HTR-8/SVneo (cell line): ENCODE measurements around the gene DMRTB1.

Source experiments
- DNase-seq: peaks from one replicate; pipeline ENCODE4 v3.0.0; 2011; ENCODE audit warnings: low spot score, mixed read lengths; ENCODE audit not compliant: insufficient read length
- FAIRE-seq: peaks from 2 replicates; lab custom pipeline; 2011; peaks lifted over from hg19 to GRCh38; lab: Jason Lieb, UNC

The DMRTB1 gene

DNA sequence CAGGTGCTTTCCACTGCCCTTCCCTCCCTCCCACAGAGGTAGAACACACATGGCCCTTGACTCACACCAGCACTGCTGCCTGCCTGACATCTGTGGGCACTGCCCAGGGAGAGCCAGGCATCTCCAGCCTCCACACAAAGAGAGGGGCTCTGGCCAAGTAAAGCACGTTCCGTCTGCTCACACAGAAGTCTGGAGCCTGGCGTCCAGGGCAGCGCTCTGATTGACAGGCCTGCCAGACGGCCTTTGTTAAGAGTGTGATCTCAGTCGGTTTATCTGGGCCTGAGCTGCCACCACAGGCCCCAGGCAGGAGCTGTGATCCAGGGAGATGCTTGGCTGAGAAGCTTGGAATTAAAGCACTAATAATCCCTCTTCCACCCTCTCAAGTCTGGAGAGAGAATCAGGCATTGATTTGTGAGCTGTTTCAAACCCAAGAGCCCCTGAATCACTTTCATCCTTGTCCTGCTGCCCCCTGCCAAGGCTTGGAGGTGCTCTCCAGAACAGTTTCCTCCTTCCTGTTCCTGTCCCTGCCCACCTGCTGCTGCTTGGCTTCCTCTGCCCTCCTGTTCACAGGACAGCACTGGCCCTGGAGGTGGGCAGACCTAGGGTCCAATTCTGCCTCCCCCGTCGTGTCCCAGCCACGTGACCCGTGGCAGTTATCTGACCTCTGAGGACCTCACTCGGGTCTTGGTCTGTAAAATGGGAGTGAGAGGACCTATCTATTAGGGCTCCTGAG lies 3.7 kb downstream of the DMRTB1 start:
- DNase-seq = no peak
- no peak for FAIRE-seq

DNA sequence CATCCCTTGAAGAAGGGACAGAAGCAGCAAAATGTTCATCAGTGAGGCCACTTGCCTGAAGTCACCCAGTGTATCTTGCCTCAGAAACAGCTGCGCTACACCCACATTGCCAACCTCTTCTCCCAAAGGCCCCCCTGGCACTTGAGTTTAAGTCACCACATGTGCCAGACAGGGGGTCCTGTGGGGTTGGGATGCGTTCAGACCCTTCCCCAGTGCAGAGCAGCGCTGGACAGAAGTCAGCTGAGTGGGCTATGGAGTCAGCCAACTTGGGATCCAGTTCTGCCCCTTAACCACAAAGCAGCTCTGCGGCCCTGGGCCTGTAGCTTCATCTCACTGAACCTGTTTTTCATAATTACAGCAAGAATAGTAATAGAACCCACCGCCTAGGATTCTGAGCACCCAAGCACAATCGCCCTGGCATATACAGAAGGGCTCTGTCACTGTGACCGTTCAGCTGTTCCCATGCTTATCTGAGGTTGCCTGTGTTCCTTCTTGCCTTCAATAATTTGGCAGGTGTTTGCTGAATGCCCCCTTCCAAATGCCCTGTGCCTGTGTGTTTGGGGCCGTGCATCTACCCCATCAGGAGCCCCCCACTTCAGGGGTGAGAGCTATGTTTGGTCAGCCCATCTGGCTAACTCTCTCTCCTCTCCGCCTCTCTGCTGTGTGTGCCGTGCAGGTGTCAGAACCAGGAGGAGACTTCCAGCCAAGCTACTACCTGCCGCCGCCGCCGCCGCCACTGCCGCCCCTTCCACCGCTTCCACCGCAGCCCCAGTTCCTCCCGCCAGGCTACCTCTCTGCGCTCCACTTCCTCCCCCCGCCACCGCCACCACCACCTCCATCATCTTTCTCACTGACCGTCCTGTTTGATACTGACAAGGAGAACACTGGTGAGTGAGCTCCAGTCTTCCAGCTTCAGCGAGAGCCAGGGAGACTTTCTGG lies 5.0 kb downstream of the DMRTB1 start:
- FAIRE-seq = no peak
- DNase-seq = no peak

DNA sequence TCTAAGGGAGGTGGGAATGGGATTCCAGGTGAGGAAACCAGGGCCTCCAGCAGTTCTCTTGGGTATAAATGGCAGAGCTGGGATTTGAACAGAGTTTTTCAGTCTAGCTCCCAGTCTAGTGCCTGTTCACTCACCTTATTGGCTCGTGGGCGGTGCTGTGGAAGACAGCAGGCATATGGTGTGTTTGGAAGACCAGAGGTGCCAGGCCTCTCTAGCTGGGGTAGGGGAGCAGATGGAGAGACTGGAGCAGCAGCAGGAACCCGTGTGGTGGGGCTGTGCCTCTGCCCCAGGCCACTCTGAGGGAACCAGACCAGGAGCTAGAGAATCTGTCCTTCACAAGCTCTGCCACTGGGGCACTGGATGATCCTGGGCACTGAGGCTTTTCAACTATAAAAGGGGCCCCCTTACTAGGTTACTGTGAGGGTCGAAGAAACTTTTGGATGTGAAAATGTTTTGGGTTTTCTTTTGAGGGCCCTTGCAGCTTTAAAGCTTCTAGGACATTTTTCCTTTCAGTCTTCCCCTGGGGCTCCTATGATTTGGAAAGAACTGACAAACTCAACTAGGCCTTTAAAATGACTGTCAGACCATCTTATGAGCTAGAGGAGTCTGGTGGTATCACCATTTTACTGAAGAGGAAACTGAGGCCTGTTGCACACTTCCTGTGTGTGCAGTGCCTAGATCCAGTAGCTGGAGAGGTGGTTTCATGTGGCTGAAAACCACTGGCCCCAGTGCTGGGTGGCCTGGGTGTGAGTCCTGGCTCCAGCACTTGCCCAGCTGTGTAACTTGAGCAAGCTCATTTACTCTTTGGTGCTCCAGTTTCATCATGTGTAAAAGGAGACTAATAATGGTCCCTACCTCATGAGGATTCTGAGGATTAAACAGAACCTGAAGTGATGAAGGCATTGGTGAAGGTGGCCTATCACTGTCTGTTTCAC lies 6.1 kb downstream of the DMRTB1 start:
- DNase-seq (no peak), FAIRE-seq (no peak)

DNA sequence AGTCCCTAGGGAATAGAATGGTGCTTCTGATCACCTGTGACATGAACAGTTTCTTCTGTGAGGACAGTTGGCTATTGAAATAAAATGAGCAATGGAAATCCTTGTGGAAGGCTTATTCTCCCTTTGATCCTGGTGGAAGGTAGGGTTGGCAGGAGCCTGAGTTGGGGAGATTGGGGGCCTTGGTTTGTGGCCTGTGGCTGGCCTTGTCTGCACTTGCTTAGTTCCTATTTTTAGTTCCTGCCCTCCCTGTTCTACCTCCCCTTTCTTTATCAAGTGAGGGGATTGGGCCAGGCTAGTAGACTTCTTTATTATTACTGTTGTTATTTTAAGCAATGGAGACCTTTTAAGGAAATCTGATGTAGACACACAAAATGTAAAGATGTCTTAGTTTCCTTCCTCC lies 8.2 kb downstream of the DMRTB1 start:
- no peak for DNase-seq
- FAIRE-seq = no peak

DNA sequence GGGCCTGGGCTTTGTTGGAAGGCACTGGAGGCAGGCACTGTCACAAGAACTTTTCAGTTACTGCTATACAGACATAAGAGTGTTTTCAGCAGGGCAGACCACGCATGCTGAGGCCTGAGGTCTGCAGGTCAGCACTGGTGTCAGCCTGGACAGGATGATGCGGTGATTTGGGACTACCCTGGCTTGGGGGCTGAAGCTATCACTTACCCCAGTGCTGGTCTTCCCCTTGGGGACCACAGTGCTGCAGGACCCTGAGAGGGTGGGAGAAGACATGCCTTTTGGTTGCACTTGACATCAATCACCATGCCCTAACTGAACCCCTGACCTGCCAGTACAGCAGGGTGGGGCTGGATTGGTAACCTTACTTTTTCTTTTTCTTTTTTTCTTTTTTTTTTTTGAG lies 9.2 kb downstream of the DMRTB1 start:
- no peak for FAIRE-seq

DNA sequence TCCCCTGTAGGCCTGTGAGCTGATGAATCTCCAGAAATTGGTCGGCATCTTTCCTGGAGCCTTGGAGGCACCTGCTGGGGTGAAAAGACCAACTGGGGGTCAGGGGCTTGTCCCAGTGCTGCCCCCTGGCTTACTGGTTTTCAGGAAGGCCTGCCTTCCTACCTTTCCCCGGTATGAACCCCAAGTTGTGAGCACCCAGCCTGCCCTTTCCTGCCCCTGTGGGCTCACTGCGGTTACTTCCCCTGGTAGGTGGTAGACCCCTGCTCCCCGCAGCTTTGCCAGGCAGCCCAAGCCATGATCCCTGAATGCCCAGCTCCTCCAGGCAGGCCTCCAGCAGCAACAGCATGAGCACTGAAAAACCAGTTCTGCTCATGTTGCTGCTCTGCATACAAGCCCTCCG lies 10.2 kb downstream of the DMRTB1 start:
- no peak for DNase-seq
- FAIRE-seq = no peak

More for the DNA sequence above, 9.2 kb downstream of the DMRTB1 start:
- no peak for DNase-seq

DNA sequence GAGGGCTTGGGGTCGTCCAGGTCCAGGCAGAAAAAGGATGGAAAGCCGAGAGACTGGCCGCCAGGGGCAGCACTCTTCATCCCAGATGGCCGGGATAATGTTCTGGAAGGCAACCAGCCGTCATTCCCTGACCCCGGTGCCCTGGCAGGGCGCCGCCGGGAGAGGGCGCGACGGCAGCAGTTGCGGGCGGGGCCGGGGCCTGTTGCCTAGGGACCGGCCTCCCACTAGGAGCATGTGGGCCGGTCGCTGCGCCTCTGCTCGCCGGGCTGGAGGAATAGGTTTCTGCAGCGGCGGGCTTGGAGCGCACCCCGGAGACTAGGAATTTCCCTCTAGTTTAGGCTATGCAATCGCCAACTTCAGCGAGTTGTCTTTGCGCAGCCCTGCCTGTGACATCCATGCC lies 11.0 kb downstream of the DMRTB1 start:
- no peak for FAIRE-seq
- DNase-seq = no peak

DNA sequence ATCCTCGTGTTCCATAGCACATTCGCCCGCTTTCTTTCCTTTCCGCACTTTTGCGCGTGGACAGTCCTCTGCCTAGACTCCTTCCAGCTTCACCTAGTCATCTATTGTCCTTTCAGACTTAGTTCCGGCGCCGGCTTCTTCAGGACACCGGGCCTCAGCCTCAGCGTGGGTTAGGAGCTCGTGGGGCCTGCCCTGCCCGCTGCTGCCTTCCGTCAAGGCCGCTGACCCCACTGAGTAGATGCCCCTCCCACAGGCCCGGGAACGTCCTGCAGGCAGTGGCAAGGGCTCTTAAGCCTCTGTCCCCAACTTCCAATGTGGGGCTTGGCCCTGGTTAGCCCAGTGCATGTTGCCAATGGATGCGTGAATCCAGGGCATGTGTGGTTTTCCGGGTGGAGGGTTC lies 11.4 kb downstream of the DMRTB1 start:
- DNase-seq (no peak), FAIRE-seq (no peak)

DNA sequence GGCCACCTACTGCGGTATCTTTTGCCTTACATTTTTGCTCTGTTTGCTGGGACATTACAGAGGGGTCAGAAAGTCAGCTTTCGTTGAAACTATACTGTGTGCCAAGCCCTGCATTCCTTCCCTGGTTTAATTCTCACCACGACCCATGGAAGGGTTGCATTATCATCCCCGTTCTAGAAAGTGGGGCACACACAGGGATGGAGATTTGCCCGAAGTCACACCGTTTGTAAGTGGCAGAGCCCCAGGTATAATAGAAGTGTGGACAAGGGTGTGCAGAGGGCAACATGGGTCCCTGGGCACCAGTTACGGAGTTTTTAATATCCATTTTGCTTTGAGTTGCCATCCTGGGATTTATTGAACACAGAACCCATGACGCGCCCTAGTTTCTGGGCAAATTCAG lies 11.8 kb downstream of the DMRTB1 start:
- DNase-seq = no peak

DNA sequence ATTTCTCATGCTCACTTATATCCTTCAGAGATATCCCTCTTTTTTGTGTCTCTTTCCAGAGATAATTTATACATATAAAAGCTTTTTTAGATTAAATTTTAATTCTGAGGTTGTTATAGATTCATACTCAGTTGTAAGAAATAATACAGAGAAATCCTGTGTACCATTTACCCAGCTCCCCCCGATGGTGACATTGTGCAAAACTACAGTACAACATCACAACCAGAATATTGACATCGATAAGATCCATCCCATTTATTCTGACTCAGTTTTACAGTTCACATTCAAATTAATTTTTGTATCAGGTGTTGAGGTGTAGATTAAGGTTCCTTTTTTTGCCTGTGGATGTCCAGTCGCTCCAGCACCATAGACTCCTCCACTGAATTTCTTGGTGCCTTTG lies 14.3 kb downstream of the DMRTB1 start:
- DNase-seq (no peak), FAIRE-seq (no peak)

More for the DNA sequence above, 11.8 kb downstream of the DMRTB1 start:
- no peak for FAIRE-seq

DNA sequence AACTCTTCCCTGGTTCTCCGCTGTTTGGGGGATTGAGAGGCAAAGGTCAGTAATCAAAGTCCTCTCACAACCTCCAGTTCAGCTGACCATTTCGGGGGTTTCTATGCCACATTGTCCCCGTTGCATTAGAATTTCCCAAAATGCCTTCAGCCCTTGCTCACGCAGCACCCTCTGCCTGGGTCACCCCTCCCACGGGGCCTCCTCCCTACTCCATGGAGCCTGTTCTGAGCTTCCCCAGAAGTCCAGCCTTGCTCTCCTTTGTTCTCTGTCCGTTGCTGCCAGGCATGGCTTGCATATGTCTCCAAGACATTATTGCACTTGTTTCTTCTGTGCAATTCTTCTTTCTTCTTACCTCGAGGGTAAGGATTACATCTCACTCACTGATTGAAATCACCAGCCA lies 16.5 kb downstream of the DMRTB1 start:
- no peak for FAIRE-seq
- DNase-seq = no peak

DNA sequence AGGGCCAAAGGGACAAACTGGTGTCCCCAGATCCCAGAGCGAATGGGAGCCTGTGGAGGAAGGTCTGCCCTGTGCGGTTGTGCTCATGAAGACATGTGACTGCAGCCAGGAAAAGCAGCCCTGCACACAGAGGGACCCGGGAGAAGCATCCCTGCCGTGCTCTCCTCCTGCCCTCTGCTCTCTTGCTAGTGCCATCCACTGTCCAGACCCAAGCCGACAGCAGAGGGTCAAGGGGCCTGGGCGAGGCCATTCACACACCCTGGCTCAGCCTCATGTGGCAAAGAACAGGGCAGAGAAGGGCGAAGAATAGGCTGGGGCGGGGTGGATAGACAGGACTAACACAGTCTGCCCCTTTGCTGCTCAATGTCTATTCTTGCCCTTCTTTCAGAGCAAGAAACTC lies 17.4 kb downstream of the DMRTB1 start:
- FAIRE-seq = no peak
- DNase-seq = no peak

DNA sequence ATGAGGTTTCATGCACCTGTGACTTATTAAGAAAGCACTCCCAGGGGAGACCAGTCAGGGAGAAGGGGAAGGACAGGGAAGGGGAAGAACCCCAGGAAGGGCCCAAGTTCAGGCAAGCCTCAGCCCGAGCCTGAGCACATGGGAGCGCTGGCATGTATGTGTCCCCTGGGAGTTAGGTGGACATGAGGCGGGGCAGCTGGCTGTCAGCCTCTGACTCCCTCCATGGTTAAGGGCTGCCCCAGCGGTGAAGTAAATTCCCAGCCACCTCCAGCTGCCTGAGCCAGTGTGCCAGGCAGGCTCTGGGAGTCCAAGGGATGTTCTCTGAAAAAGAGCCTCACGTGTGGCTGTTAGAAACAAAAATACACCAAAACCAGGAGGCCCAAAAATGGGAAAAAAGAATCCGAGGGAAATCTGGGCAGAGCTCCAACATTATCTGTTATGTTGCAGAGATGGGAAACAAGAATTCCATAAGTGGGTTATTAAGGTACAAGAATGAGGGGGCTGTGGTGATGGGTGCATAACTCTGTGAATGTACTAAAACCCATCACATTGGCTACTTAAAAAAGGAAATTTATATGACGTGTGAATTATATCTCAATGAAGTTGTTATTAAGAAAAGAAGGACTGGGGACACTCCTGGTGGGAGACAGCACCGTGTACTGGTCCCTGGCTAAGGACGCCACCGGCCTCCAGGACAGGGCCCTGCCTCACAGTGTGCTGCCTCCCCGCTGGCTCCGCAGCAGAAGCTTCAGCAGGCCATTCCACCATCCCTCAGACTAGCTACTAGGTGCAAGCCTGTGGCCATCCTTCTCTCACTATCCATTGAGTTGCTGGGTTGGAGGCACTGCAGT lies 18.7 kb downstream of the DMRTB1 start:
- no peak for FAIRE-seq

DNA sequence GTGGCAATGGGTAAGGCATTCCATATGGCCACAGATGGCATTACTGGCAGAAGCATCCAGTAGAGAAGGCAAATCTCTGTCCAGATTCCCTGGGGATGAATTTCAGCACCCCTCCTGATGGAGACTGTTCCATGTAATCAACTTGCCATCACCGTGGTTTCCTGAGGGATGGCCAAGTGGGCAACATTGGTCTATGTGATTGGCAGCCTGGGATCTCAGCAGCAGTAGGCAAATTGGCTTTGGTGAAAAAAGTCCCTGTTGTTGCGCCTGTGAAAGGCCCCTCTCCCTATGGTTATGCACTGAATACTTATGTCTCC lies 19.3 kb downstream of the DMRTB1 start:
- FAIRE-seq (no peak), DNase-seq (no peak)

More for the DNA sequence above, 18.7 kb downstream of the DMRTB1 start:
- no peak for DNase-seq

DNA sequence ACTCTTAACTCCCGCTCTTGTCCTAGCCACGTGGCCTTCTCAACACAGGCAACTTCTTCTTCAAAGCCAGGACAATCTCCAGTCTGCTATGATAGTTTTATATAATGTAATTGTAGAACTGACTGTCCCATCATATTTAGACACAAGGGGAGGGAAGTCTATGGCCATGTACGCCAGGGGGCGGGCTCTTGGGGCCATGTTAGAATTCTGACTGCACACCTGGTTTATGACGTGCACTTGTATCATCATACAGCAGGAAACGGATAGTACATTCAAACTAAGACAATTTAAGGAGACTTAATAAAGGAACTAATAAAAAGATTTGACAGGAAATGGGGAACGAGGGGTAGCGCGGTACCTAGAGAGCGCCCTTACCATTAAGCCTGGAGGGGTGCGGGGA lies 21.5 kb downstream of the DMRTB1 start:
- FAIRE-seq = no peak
- DNase-seq = no peak

DNA sequence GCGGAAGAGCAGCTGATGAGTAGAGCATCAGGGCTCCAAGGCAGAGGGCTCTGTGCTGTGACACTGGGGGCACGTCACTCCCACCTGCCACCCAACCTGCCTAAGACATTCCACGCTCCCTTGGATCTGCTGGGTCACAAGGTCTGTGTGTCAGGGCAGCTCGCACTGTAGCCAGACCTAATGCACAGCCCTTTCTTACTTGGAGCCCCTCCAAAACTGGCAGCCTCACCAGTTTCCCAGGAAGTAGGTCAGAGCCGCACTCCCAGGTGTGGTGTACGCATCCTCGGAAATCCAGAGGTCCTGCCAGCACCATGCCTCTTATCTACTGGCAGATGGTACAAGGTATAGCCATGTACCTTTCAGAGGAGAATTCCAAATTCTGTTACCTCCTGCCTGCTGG lies 22.3 kb downstream of the DMRTB1 start:
- DNase-seq (no peak), FAIRE-seq (peak; percentile 36)

DNA sequence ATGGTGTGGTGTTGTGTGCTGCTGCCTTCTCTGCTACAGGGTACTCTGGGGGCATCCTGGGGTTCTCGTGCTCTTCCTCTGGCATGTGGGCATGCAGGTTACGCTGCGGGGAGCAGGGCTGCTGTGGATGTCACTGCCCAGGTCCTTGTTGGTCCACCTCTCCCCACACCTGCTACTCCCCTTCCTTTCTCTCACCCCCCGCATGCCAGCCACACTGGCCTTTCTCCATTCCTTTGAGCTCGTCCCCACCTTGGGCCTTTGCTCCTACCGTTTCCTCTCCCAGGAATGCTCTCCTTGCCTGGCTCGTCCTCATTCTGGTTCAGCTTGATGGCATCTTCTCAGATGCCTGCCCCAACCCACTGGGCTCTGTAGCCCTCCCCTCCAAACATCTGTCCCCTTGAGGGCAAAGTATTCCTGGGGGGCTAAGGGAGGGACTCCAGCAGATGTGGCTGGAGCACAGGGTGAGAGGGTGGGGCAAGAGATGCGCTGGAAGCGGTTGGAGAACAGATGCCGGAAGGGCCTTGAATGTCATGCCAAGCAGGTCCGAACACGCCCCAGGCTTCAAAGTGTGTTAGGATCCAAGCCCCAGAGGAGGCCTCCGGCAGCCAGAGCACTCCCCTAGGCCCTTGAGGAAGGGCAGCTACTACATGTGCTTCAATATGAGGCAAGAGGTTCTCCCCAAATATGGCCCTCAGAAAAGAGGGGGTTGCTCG lies 23.4 kb downstream of the DMRTB1 start:
- FAIRE-seq (no peak), DNase-seq (no peak)

DNA sequence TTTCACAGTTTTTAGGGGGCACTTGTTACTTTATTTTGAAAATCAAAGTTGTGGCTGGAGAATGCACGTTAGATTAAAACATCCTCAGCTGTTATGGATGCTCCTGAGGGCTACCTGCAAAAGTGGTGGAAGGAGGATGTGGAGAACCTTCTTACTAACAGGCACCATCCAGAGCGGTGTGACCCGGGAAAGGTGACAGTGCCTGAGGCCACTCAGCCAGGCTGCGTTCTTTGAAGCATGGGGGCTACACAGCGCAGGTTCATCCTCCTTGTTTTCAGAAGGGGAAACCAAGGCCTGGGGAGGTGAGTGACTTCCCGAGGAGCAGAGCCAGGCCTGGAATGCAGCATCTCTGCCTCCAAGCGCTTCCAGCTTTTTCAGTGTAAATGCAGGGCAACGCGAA lies 24.0 kb downstream of the DMRTB1 start:
- FAIRE-seq = no peak
- no peak for DNase-seq

DNA sequence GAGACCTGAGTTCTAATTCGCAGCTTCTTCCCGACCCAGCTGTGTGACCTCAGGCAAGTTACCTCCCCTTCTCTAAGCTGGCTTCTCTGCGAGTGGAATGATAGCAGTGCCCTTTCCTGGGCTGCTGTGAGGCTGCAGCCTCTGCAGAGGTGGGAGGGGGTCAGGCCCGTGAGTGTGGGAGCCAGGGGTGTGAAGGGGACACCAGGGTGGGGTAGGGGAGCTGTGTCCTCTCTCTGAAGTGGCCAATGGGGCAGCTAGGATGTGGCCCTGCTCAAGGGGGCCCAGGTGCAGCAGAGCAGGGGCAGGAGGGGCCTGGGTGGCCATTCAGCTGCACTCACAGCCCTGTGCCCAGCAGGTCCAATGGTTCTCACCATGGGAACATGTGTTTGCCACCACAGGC lies 24.5 kb downstream of the DMRTB1 start:
- no peak for FAIRE-seq
- no peak for DNase-seq
